Measurements from ENCODE around the gene DHH. TPM values are rescaled to one million over a fixed set of nuclear protein-coding genes. Genes with fewer than 3 reads are reported as not detected.

Gene DHH
- total RNA-seq, 1 donor from 2014 or later, result 0.46 TPM

DNA sequence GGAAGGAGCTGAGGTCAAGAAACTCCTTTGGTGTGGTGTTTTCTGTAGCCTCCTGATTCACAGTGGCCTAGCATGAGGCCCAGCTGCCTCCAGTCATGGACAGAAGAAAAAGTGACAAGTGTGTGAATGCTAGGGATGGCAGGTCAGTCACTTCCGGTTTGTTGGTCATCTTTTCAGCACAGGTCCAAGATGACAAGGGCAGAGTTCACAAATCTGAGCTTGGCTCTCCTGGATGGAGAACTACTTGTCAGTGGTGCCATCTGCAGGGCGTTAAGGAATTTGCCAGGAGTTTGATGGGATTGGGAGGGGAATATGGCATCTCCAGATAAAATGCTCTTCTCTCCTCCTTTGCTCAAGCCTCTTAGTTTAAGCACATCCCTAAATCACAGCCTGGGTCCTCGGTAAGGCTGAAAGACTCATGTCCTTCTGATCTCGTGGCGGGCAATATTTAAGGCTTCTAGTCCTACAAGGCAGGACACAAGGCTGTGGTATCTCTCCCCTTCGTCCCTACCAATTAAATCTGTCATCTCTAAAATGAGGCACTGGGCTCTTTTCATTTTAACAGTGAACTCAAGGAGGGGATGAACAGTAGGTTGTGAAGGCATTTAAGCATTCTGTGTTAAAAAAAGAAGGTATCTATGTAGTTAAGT is 26.6 kb upstream of the DHH start:
- TF ChIP-seq, protein P1, sequence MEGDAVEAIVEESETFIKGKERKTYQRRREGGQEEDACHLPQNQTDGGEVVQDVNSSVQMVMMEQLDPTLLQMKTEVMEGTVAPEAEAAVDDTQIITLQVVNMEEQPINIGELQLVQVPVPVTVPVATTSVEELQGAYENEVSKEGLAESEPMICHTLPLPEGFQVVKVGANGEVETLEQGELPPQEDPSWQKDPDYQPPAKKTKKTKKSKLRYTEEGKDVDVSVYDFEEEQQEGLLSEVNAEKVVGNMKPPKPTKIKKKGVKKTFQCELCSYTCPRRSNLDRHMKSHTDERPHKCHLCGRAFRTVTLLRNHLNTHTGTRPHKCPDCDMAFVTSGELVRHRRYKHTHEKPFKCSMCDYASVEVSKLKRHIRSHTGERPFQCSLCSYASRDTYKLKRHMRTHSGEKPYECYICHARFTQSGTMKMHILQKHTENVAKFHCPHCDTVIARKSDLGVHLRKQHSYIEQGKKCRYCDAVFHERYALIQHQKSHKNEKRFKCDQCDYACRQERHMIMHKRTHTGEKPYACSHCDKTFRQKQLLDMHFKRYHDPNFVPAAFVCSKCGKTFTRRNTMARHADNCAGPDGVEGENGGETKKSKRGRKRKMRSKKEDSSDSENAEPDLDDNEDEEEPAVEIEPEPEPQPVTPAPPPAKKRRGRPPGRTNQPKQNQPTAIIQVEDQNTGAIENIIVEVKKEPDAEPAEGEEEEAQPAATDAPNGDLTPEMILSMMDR (IDR thresholded peaks at IDR 0.05; ENCODE audit: unreplicated experiment), result peak; percentile 32
- DNase-seq (ENCODE audit: low spot score), result peak; percentile 37
- no peaks in the 10 kb centered on the region for H3K9me3 Mint-ChIP-seq (ENCODE audit: unreplicated experiment)
- H3K4me1 Mint-ChIP-seq (ENCODE audit: unreplicated experiment), result no peaks in the 10 kb centered on the region
- H3K36me3 Mint-ChIP-seq (ENCODE audit: low read depth, unreplicated experiment), result no peaks in the 10 kb centered on the region
- H3K27ac Mint-ChIP-seq (ENCODE audit: unreplicated experiment), result no peak overlapping the region
- H3K27me3 Mint-ChIP-seq (ENCODE audit: unreplicated experiment), result peaks cover 6% of the 10 kb centered on the region
- H3K4me3 Mint-ChIP-seq (ENCODE audit: unreplicated experiment), result no peak overlapping the region

GRCh38 chr12:49111206-49111605 is 16.6 kb upstream of the DHH start:
- no peaks in the 10 kb centered on the region for H3K9me3 Mint-ChIP-seq (ENCODE audit: unreplicated experiment)
- TF ChIP-seq, protein P1 (IDR thresholded peaks at IDR 0.05; ENCODE audit: unreplicated experiment), result no peak

GRCh38 chr12:49110464-49111155 is 16.0 kb upstream of the DHH start, which contains the start of gene LMBR1L:
LMBR1L (minus strand) TSS chr12:49110847; CDS start chr12:49110555, 292 bp downstream.
- TF ChIP-seq, protein P1 (IDR thresholded peaks at IDR 0.05; ENCODE audit: unreplicated experiment), result peak; percentile 37
- Mint-ChIP-seq H3K36me3 (ENCODE audit: low read depth, unreplicated experiment) (peaks cover 4% of the 10 kb centered on the region), H3K4me1 (ENCODE audit: unreplicated experiment) (peaks cover 36% of the 10 kb centered on the region), H3K9me3 (ENCODE audit: unreplicated experiment) (no peaks in the 10 kb centered on the region), H3K27me3 (ENCODE audit: unreplicated experiment) (peaks cover 11% of the 10 kb centered on the region), H3K4me3 (ENCODE audit: unreplicated experiment) (peak within 1 kb of the TSS; percentile 99), H3K27ac (ENCODE audit: unreplicated experiment) (peak within 1 kb of the TSS; percentile 96)
- peak; percentile 88 for DNase-seq (ENCODE audit: low spot score)

More at GRCh38 chr12:49111206-49111605, 16.6 kb upstream of the DHH start:
- Mint-ChIP-seq H3K36me3 (ENCODE audit: low read depth, unreplicated experiment) (peaks cover 1% of the 10 kb centered on the region), H3K27ac (ENCODE audit: unreplicated experiment) (peak overlapping the region; percentile 96), H3K27me3 (ENCODE audit: unreplicated experiment) (peaks cover 11% of the 10 kb centered on the region), H3K4me1 (ENCODE audit: unreplicated experiment) (peaks cover 31% of the 10 kb centered on the region), H3K4me3 (ENCODE audit: unreplicated experiment) (peak overlapping the region; percentile 99)
- no peak for DNase-seq (ENCODE audit: low spot score)

DNA sequence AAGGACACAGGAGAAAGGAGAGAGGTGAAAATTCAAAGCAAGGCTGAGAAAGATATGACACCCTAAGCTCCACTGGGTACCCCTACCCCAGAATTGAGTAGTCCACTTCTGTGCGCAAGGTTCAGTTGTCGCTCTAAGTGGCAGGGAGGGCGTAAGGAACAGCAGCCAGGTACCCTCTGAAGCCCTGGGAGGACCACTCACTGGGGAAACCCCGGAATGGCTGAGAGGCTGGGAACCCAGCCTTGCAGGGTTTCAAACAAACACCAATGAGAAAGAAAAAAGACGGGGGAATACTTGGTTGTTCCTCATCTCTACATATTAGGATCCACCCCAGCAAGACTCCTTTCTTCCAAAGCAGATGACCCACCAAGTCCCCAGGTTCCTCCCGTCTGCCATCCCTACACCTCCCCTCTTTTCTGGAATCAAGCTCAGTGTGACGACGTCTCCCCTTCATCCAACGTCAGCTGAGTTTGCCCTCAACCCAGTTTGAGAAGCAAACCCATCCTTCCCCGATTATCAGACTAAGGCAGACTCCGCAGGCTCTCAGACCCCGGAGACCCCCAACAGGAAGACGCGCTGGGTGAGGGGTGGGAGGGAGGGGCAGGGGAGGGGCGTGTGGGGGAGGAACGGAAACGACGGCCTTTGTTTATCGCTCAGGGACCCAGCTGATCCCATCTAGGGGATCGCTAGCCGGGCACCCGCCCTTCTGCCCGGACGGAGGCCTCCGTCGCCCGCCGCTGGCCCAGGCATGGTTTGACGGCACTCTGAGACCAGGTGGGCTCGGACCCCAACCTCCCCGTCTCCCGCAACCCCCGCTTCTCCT is 15.3 kb upstream of the DHH start:
- peak overlapping the region; percentile 99 for H3K4me3 Mint-ChIP-seq (ENCODE audit: unreplicated experiment)
- H3K27ac Mint-ChIP-seq (ENCODE audit: unreplicated experiment), result peak overlapping the region; percentile 96
- peak; percentile 26 for DNase-seq (ENCODE audit: low spot score)
- TF ChIP-seq, protein P1 (IDR thresholded peaks at IDR 0.05; ENCODE audit: unreplicated experiment), result no peak
- peaks cover 4% of the 10 kb centered on the region for H3K36me3 Mint-ChIP-seq (ENCODE audit: low read depth, unreplicated experiment)
- H3K27me3 Mint-ChIP-seq (ENCODE audit: unreplicated experiment), result peaks cover 11% of the 10 kb centered on the region
- no peaks in the 10 kb centered on the region for H3K9me3 Mint-ChIP-seq (ENCODE audit: unreplicated experiment)
- H3K4me1 Mint-ChIP-seq (ENCODE audit: unreplicated experiment), result peaks cover 40% of the 10 kb centered on the region

Measured in endothelial cell (in vitro differentiated cells).